LNCAP (cell line): Measurements from ENCODE around the gene SLC31A1.

Experiments
- CTCF ChIP-seq: fragments of 450-650 bp; IDR thresholded peaks from 2 replicates; pipeline ENCODE4 v1.5.1; 2017; ENCODE audit warnings: mild to moderate bottlenecking

SLC31A1 gene

GRCh38 chr9:113183956-113184488, 37.3 kb upstream of the SLC31A1 start:
- no peak for TF ChIP-seq CTCF

DNA sequence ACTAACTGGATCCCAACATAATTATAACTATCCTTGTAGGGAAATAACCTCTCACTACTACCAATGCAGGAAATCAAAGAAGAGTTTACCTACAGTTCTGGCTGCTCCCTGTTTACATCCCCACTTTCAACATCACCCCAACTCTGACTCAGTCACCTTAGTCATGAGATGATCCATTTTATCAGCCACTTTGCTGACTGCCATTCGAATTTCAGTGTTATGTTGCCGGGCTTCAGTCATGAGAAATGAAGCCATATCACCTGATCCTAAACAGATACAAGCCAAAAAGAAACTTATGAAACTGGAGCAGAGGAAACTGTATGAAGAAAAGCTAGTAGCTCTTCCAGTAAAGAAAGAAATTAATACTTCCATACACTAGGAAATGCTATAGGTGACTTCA, 36.8 kb upstream of the SLC31A1 start:
- no peak for TF ChIP-seq CTCF

- no peak for TF ChIP-seq CTCF
Observed at GRCh38 chr9:113185271-113185670, 36.1 kb upstream of the SLC31A1 start.

GRCh38 chr9:113186137-113186755, 35.1 kb upstream of the SLC31A1 start:
- no peak for TF ChIP-seq CTCF

DNA sequence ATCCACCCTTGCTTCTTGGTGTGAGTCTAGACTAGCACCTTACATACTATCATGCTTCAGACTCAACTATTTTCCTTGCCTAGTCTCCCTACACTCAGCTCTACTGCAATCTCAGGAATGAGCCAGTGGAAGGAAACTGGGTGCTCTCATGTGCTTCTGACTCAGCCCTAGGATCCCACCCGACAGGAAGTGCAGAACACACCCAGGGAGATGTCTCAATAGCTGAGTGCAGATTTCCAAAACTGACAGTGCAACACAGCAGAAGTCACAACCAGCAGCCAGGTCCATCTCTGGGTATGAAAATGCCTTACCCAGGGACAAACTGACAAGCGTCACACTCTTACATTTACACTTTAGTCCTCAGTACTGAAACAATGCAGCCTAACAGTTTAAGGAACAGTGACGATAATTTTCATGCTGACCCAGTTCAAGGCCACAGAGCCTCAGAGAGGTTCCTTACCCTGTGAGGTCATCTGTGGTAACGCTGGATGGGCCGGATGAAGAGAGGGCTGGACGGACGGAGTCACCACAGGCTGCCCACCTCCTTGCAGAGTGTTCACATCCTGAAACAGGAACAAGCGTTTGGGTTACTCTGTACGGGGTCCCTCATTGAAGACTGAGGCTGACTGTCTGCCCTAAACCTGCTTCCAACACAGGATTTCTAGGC, 33.3 kb upstream of the SLC31A1 start:
- TF ChIP-seq CTCF: no peak

- TF ChIP-seq CTCF: no peak
Observed at GRCh38 chr9:113192455-113192854, 28.9 kb upstream of the SLC31A1 start.

- TF ChIP-seq CTCF: no peak
Observed at GRCh38 chr9:113199683-113200329, 21.5 kb upstream of the SLC31A1 start.
